ENCODE measurements around the gene SLC35B4. TPM values are rescaled to one million over a fixed set of nuclear protein-coding genes. Genes with fewer than 3 reads are reported as not detected.

The SLC35B4 gene
- 23.3 and 24.1 TPM in 2 replicates for polyA plus RNA-seq (2013)

GRCh38 chr7:134316539-134317344 is at the start of gene SLC35B4:
Gene SLC35B4 (minus strand): TSS chr7:134316930. CDS start chr7:134316751, 179 bp downstream.
- Histone ChIP-seq H3K36me3 (ENCODE audit: control insufficient read depth in 1 of 2, insufficient read depth in 2 of 2, low read length in 2 of 2) (no peaks in the 10 kb centered on the region), H2BK5ac (ENCODE audit: low read depth, low read length, poor library complexity) (peak within 1 kb of the TSS; percentile 47), H4K91ac (ENCODE audit: low read depth, low read length) (peak within 1 kb of the TSS; percentile 86), H3K27me3 (ENCODE audit: insufficient read depth, low read length) (no peaks in the 10 kb centered on the region), H3K79me1 (ENCODE audit: low read length) (peaks cover 7% of the 10 kb centered on the region), H2AFZ (ENCODE audit: insufficient read depth, low read length, poor library complexity) (peak within 1 kb of the TSS; percentile 96), H3K79me2 (ENCODE audit: control insufficient read depth, insufficient read depth, low read length, poor library complexity) (peaks cover 5% of the 10 kb centered on the region), H3K27ac (ENCODE audit: low read depth, low read length) (no peak within 1 kb of the TSS), H3K9me3 (ENCODE audit: insufficient read depth, low read depth, low read length) (no peaks in the 10 kb centered on the region), H2BK120ac (ENCODE audit: insufficient read depth, low read length, poor library complexity) (peak within 1 kb of the TSS; percentile 52), H3K9ac (ENCODE audit: low read length) (peak within 1 kb of the TSS; percentile 68), H3K4me3 (ENCODE audit: low read depth, low read length) (peak within 1 kb of the TSS; percentile 93), H3K4ac (ENCODE audit: low read depth, low read length) (peak within 1 kb of the TSS; percentile 65), H4K12ac (ENCODE audit: low read depth, low read length) (peak within 1 kb of the TSS; percentile 90), H4K8ac (ENCODE audit: low read depth, low read length) (peak within 1 kb of the TSS; percentile 97), H2AK5ac (ENCODE audit: low read length) (no peak within 1 kb of the TSS), H3K14ac (ENCODE audit: low read length) (peak within 1 kb of the TSS; percentile 87), H3K4me1 (ENCODE audit: control insufficient read depth in 1 of 2, insufficient read depth in 2 of 2, low read length in 2 of 2) (peaks cover 0 to 3% of the 10 kb centered on the region in 2 experiments), H3K4me2 (ENCODE audit: low read length) (peak within 1 kb of the TSS; percentile 88), H2BK12ac (ENCODE audit: low read length) (no peak within 1 kb of the TSS), H3K23ac (ENCODE audit: low read length) (no peak within 1 kb of the TSS), H3K18ac (ENCODE audit: low read length) (peak within 1 kb of the TSS; percentile 70)
- no CpG with 5 or more reads among the region's 69 CpGs for WGBS (ENCODE audit: extremely low coverage, insufficient coverage, insufficient read length)
- peak; percentile 97 to 98 for DNase-seq

GRCh38 chr7:134366481-134366880 is 49.8 kb upstream of the SLC35B4 start:
- no peak overlapping the region for H3K27ac ChIP-seq (ENCODE audit: low read depth, low read length)
- no peak overlapping the region for H4K91ac ChIP-seq (ENCODE audit: low read depth, low read length)
- H3K79me2 ChIP-seq (ENCODE audit: control insufficient read depth, insufficient read depth, low read length, poor library complexity) = no peaks in the 10 kb centered on the region
- H3K27me3 ChIP-seq (ENCODE audit: insufficient read depth, low read length) = no peaks in the 10 kb centered on the region
- H3K4me3 ChIP-seq (ENCODE audit: low read depth, low read length) = no peak overlapping the region
- no peak overlapping the region for H3K23ac ChIP-seq (ENCODE audit: low read length)
- H3K4me2 ChIP-seq (ENCODE audit: low read length) = no peak overlapping the region
- H3K4me1 ChIP-seq (ENCODE audit: control insufficient read depth in 1 of 2, insufficient read depth in 2 of 2, low read length in 2 of 2) = no peaks in the 10 kb centered on the region
- H3K9ac ChIP-seq (ENCODE audit: low read length) = no peak overlapping the region
- no peak overlapping the region for H4K8ac ChIP-seq (ENCODE audit: low read depth, low read length)
- no peak overlapping the region for H2BK12ac ChIP-seq (ENCODE audit: low read length)
- H3K9me3 ChIP-seq (ENCODE audit: insufficient read depth, low read depth, low read length) = no peaks in the 10 kb centered on the region
- no peak overlapping the region for H2BK120ac ChIP-seq (ENCODE audit: insufficient read depth, low read length, poor library complexity)
- no CpG with 5 or more reads among the region's 1 CpG for whole genome bisulfite sequencing (ENCODE audit: extremely low coverage, insufficient coverage, insufficient read length)
- H3K36me3 ChIP-seq (ENCODE audit: control insufficient read depth in 1 of 2, insufficient read depth in 2 of 2, low read length in 2 of 2) = no peaks in the 10 kb centered on the region
- H3K18ac ChIP-seq (ENCODE audit: low read length) = no peak overlapping the region
- H3K79me1 ChIP-seq (ENCODE audit: low read length) = no peaks in the 10 kb centered on the region
- no peak overlapping the region for H3K14ac ChIP-seq (ENCODE audit: low read length)
- no peak overlapping the region for H2BK5ac ChIP-seq (ENCODE audit: low read depth, low read length, poor library complexity)
- H4K12ac ChIP-seq (ENCODE audit: low read depth, low read length) = no peak overlapping the region
- H2AK5ac ChIP-seq (ENCODE audit: low read length) = no peak overlapping the region
- no peak for DNase-seq
- H3K4ac ChIP-seq (ENCODE audit: low read depth, low read length) = no peak overlapping the region
- no peak overlapping the region for H2AFZ ChIP-seq (ENCODE audit: insufficient read depth, low read length, poor library complexity)

- Histone ChIP-seq H3K18ac (ENCODE audit: low read length) (no peak overlapping the region), H2BK5ac (ENCODE audit: low read depth, low read length, poor library complexity) (no peak overlapping the region), H2BK12ac (ENCODE audit: low read length) (no peak overlapping the region), H4K12ac (ENCODE audit: low read depth, low read length) (no peak overlapping the region), H2AFZ (ENCODE audit: insufficient read depth, low read length, poor library complexity) (no peak overlapping the region), H3K4me3 (ENCODE audit: low read depth, low read length) (no peak overlapping the region), H3K27me3 (ENCODE audit: insufficient read depth, low read length) (no peaks in the 10 kb centered on the region), H3K9ac (ENCODE audit: low read length) (no peak overlapping the region), H3K79me2 (ENCODE audit: control insufficient read depth, insufficient read depth, low read length, poor library complexity) (no peaks in the 10 kb centered on the region), H3K9me3 (ENCODE audit: insufficient read depth, low read depth, low read length) (no peaks in the 10 kb centered on the region), H4K91ac (ENCODE audit: low read depth, low read length) (no peak overlapping the region), H3K4me1 (ENCODE audit: control insufficient read depth in 1 of 2, insufficient read depth in 2 of 2, low read length in 2 of 2) (no peaks in the 10 kb centered on the region), H3K14ac (ENCODE audit: low read length) (no peak overlapping the region), H3K4ac (ENCODE audit: low read depth, low read length) (no peak overlapping the region), H2BK120ac (ENCODE audit: insufficient read depth, low read length, poor library complexity) (no peak overlapping the region), H3K27ac (ENCODE audit: low read depth, low read length) (no peak overlapping the region), H3K4me2 (ENCODE audit: low read length) (no peak overlapping the region), H3K79me1 (ENCODE audit: low read length) (no peaks in the 10 kb centered on the region), H3K23ac (ENCODE audit: low read length) (no peak overlapping the region), H3K36me3 (ENCODE audit: control insufficient read depth in 1 of 2, insufficient read depth in 2 of 2, low read length in 2 of 2) (no peaks in the 10 kb centered on the region), H2AK5ac (ENCODE audit: low read length) (no peak overlapping the region), H4K8ac (ENCODE audit: low read depth, low read length) (no peak overlapping the region)
- peak; percentile 40 to 72 for DNase-seq
- WGBS (ENCODE audit: extremely low coverage, insufficient coverage, insufficient read length) = no CpG with 5 or more reads among the region's 6 CpGs
Observed at GRCh38 chr7:134365341-134366054, 48.8 kb upstream of the SLC35B4 start.

- no peak overlapping the region for H2AK5ac ChIP-seq (ENCODE audit: low read length)
- no peaks in the 10 kb centered on the region for H3K9me3 ChIP-seq (ENCODE audit: insufficient read depth, low read depth, low read length)
- no peaks in the 10 kb centered on the region for H3K79me1 ChIP-seq (ENCODE audit: low read length)
- no peak overlapping the region for H3K4me2 ChIP-seq (ENCODE audit: low read length)
- no peak overlapping the region for H3K27ac ChIP-seq (ENCODE audit: low read depth, low read length)
- H2BK5ac ChIP-seq (ENCODE audit: low read depth, low read length, poor library complexity) = no peak overlapping the region
- H2BK120ac ChIP-seq (ENCODE audit: insufficient read depth, low read length, poor library complexity) = no peak overlapping the region
- no peak overlapping the region for H3K14ac ChIP-seq (ENCODE audit: low read length)
- no peaks in the 10 kb centered on the region for H3K36me3 ChIP-seq (ENCODE audit: control insufficient read depth in 1 of 2, insufficient read depth in 2 of 2, low read length in 2 of 2)
- no peaks in the 10 kb centered on the region for H3K4me1 ChIP-seq (ENCODE audit: control insufficient read depth in 1 of 2, insufficient read depth in 2 of 2, low read length in 2 of 2)
- H4K12ac ChIP-seq (ENCODE audit: low read depth, low read length) = no peak overlapping the region
- no peak overlapping the region for H3K9ac ChIP-seq (ENCODE audit: low read length)
- no peak overlapping the region for H3K23ac ChIP-seq (ENCODE audit: low read length)
- H2BK12ac ChIP-seq (ENCODE audit: low read length) = no peak overlapping the region
- no peaks in the 10 kb centered on the region for H3K27me3 ChIP-seq (ENCODE audit: insufficient read depth, low read length)
- no peak overlapping the region for H3K4ac ChIP-seq (ENCODE audit: low read depth, low read length)
- no peak overlapping the region for H3K4me3 ChIP-seq (ENCODE audit: low read depth, low read length)
- H4K91ac ChIP-seq (ENCODE audit: low read depth, low read length) = no peak overlapping the region
- H4K8ac ChIP-seq (ENCODE audit: low read depth, low read length) = no peak overlapping the region
- no peak overlapping the region for H2AFZ ChIP-seq (ENCODE audit: insufficient read depth, low read length, poor library complexity)
- no peak overlapping the region for H3K18ac ChIP-seq (ENCODE audit: low read length)
- peak in 1 of 2 donors; percentile 3 for DNase-seq
- H3K79me2 ChIP-seq (ENCODE audit: control insufficient read depth, insufficient read depth, low read length, poor library complexity) = no peaks in the 10 kb centered on the region
Observed at GRCh38 chr7:134364619-134365037, 47.9 kb upstream of the SLC35B4 start.

Data from trophoblast cell (in vitro differentiated cells and primary cell).